ENCODE data around the gene C9orf85. TPM values are rescaled to one million over a fixed set of nuclear protein-coding genes. Genes with fewer than 3 reads are reported as not detected.
A peak's percentile ranks its signal among the peaks of the same experiment; 100 is the strongest.

Gene C9orf85
- total and polyA plus RNA-seq, 2 of the 8 experiments (the other 6 are each of a cell fraction or from before 2014, with no cell fraction given), result 6.3 to 14.5 TPM

- Histone ChIP-seq H2AK5ac (ENCODE audit: low read depth, low read length) (no peak overlapping the region), H3K27ac (ENCODE audit: low read depth, low read length) (no peak overlapping the region), H4K91ac (replicated peaks; ENCODE audit: insufficient read length, low read length) (no peak overlapping the region), H3K56ac (replicated peaks; ENCODE audit: insufficient read length, low read depth, low read length) (no peak overlapping the region), H3K4me1 (replicated peaks in 1 of 4; ENCODE audit: control insufficient read depth in 3 of 4, insufficient read depth in 4 of 4, low read length in 3 of 4) (peaks cover 0 to 2% (median 0%) of the 10 kb centered on the region in 4 experiments; a peak in 2 of 7 replicates), H3K4me3 (ENCODE audit: extremely low read depth in 1 of 4, insufficient read depth in 2 of 4, low read depth in 3 of 4, low read length in 4 of 4) (no peak overlapping the region), H3K27me3 (replicated peaks in 1 of 4; ENCODE audit: control insufficient read depth in 3 of 4, extremely low read depth in 1 of 4, insufficient read depth in 3 of 4, low read length in 3 of 4) (no peaks in the 10 kb centered on the region), H2AFZ (ENCODE audit: low read length) (no peak overlapping the region), H3K9ac (replicated peaks in 1 of 4; ENCODE audit: extremely low read depth in 1 of 4, low read depth in 3 of 4, low read length in 3 of 4) (no peak overlapping the region), H4K5ac (ENCODE audit: insufficient read length, low read depth, low read length) (no peak overlapping the region), H3K14ac (ENCODE audit: insufficient read length) (no peak overlapping the region), H3K9me3 (ENCODE audit: insufficient read depth in 2 of 2, low read depth in 1 of 2, low read length in 1 of 2) (0 out of 4 replicates have a peak, but pooled peaks cover 0 to 5% of the 10 kb centered on the region in 2 experiments), H2BK120ac (replicated peaks; ENCODE audit: low read depth, low read length) (no peak overlapping the region), H3K36me3 (ENCODE audit: control insufficient read depth in 2 of 4, insufficient read depth in 4 of 4, low read length in 3 of 4) (peaks cover 0 to 7% (median 0%) of the 10 kb centered on the region in 4 experiments; a peak in 3 of 8 replicates), H2BK12ac (ENCODE audit: low read depth, low read length) (no peak overlapping the region), H2BK20ac (ENCODE audit: low read length) (no peak overlapping the region), H3K18ac (ENCODE audit: extremely low read depth, low read length) (no peak overlapping the region), H2BK5ac (ENCODE audit: low read depth, low read length) (no peak overlapping the region), H2BK15ac (ENCODE audit: low read length) (no peak overlapping the region), H3K79me2 (ENCODE audit: control insufficient read depth in 1 of 2, insufficient read depth in 2 of 2, low read length in 2 of 2) (peaks cover 29 to 100% of the 10 kb centered on the region in 2 experiments), H3K4me2 (ENCODE audit: insufficient read depth in 1 of 2, low read depth in 2 of 2, low read length in 2 of 2) (no peak overlapping the region), H4K20me1 (replicated peaks in 1 of 2; ENCODE audit: control insufficient read depth in 1 of 2, insufficient read depth in 2 of 2, low read length in 2 of 2) (peaks cover 2 to 3% of the 10 kb centered on the region in 2 experiments), H3K4ac (replicated peaks; ENCODE audit: insufficient read length, low read depth, low read length) (no peak overlapping the region), H3K23me2 (ENCODE audit: low read depth, low read length) (no peaks in the 10 kb centered on the region), H3K23ac (ENCODE audit: insufficient read length) (no peak overlapping the region), H3K79me1 (ENCODE audit: low read depth, low read length) (no peaks in the 10 kb centered on the region), H4K8ac (ENCODE audit: extremely low read depth, insufficient read depth, low read length) (no peak overlapping the region)
- TF ChIP-seq HDAC6 (IDR thresholded peaks at IDR 0.05; ENCODE audit: low read depth, low read length) (no peak), FOSL1 (IDR thresholded peaks at IDR 0.05; ENCODE audit: insufficient read depth, low read depth, low read length) (no peak), RBBP5 (IDR thresholded peaks at IDR 0.05; ENCODE audit: borderline replicate concordance, low read depth, low read length) (no peak), KDM1A (IDR thresholded peaks at IDR 0.05; ENCODE audit: borderline replicate concordance, low read length) (peak; percentile 56; the same call in 1 of the 2 replicates), NRF1 (IDR thresholded peaks at IDR 0.05; ENCODE audit: low read depth, low read length) (no peak), CBX5 (IDR thresholded peaks at IDR 0.05; ENCODE audit: low read depth, low read length) (no peak)
- POLR2A ChIA-PET (ENCODE audit: partially characterized antibody), result no interaction called here
- DNase-seq (ENCODE audit: low read depth in 1 of 2, low spot score in 2 of 2), result no peak
- CTCF ChIA-PET (ENCODE audit: partially characterized antibody), result interaction anchor here (0.9 kb wide), 1 partner anchor 65 kb away, joined by 3 read pairs; no protein-coding TSS in a partner anchor
- FAIRE-seq, result no peak
These were observed 27.4 kb upstream of the C9orf85 start for GRCh38 chr9:71884005-71884404.
